DMS79 treated with DMSO at 0.1 percent for 48 hours (cell line): ENCODE measurements around the gene WDR74.
A peak's percentile ranks its signal among the peaks of the same experiment; 100 is the strongest.

Experiments used
- DNase-seq: peaks from one replicate; lab custom pipeline; 2025; lab: John Stamatoyannopoulos, UW

WDR74 gene

DNA sequence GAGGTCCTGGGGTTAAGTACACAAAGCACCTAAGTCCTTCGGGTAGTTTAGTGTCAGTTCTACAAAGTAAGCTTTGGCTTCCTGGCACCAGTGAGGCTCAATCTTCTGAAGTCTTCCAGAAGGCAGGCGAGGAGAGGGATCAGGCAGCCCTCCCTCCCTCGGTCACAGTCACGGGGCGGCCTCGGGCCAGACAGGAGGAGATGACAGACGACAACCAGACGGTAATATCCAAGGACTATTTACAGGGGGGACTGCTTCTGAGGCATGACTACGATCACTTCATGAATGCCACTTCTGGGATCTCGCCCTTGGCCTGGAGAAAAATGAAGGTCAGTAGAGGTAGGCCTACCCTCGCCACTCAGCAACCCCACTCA lies 47.2 kb downstream of the WDR74 start:
- no peak for DNase-seq

DNA sequence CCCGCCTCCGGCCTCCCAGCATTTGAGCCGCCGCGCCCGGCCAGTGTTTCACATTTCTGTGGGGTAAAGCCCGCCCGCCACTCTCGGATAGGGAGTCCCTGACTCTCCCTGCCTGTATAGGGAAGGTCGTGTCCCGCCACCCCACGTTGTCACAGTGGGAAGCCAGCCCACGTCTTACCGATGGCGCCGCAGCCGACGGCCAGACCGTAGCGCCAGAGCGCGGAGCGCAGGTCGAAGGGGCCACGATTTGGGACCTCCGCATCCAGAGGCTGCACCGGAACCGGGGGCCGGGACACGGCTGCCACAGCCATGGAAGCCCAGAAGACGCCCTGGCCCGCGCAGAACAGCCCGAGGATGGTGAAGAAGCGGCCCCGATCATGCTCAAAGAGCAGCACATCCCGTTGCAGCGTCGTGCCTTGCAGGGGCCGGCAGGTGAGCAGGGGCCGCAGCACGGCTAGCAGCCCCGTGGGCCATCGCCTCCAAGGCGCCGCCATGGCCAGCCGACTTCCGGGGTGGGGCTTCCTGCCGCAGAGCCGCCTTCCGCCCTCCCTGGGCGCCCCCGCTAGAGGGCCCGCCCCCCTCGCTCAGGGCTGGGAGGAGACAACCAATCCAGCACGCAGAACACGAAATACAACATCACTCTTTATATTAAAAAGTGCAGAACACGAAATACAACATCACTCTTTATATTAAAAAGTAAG lies 47.7 kb downstream of the WDR74 start, which contains the start of gene TMEM223:
Gene TMEM223, minus strand, starts transcription at position 506 of the 701 bp plus-strand sequence. Its CDS starts 12 bp downstream, at position 494.
- peak; percentile 73 for DNase-seq

DNA sequence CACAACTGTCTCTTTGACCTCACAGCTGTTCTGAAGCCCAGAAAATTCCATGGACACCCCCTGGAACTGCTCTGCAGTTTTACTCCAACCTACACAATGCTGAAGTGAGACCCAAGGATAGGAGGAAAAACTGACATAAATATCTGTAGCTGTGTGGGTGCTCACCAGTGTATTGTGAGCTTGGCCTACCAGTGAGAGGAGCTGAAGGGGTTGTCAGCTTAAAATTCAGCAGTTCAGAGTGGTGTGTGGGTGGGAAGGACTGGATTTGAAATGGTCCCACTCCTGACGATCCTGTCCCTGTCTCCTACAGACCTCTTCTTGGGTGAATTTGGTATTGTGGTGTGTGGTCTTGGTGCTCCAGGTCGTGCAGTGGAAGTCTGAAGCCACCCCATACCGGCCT lies 49.8 kb downstream of the WDR74 start:
- no peak for DNase-seq

DNA sequence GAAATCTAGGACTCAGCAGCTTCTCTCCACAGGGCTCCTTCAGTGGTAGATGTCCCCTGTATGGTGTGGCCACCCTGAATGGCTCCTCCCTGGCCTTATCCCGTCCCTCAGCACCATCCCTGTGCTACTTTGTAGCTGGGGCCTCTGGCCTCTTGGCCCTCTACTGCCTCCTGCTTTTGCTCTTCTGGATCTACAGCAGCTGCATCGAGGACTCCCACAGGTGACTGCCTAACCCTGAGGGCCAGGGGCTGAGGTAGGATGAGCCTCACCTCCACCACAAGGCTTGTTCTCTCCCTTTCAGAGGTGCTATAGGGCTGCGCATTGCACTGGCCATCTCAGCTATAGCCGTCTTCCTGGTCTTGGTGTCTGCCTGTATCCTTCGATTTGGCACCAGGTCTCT lies 50.4 kb downstream of the WDR74 start:
- DNase-seq, result no peak

DNA sequence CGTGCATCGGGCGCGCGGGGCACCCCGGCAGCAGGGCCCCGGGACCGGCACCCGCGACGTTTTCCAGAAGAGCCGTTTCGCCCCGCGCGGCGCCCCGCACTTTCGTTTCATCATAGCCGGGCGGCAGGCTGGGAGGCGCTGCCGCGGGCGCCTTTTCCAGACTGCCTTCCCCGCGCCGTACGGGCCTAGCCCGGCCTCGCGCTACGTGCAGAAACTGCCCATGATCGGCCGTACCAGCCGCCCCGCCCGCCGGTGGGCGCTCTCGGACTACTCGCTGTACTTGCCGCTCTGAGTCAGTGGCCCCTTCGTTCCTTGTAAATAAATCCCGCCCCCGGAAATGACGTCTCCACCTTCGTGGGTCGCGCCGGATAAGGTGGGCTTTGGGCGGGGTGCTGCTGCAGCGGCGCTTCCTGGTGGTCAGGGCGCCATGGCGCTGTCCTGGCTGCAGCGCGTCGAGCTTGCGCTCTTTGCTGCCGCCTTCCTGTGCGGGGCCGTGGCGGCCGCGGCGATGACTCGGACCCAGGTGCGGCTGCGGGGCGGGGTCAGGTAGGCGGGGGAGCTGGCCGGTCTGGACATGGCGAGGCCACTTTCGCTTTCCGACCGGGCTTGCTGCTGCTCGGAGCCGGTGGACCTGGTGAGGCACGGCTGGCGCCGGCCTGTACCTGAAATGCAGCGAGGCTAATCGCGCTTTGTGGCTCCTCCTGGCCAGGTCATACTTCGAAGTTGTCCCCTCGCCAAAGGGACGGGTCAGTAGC lies 52.2 kb downstream of the WDR74 start, which contains the start of gene TMEM179B:
Gene TMEM179B, plus strand, starts transcription at position 398 of the 755 bp plus-strand sequence. Its CDS starts 30 bp downstream, at position 428.
- peak; percentile 93 for DNase-seq

DNA sequence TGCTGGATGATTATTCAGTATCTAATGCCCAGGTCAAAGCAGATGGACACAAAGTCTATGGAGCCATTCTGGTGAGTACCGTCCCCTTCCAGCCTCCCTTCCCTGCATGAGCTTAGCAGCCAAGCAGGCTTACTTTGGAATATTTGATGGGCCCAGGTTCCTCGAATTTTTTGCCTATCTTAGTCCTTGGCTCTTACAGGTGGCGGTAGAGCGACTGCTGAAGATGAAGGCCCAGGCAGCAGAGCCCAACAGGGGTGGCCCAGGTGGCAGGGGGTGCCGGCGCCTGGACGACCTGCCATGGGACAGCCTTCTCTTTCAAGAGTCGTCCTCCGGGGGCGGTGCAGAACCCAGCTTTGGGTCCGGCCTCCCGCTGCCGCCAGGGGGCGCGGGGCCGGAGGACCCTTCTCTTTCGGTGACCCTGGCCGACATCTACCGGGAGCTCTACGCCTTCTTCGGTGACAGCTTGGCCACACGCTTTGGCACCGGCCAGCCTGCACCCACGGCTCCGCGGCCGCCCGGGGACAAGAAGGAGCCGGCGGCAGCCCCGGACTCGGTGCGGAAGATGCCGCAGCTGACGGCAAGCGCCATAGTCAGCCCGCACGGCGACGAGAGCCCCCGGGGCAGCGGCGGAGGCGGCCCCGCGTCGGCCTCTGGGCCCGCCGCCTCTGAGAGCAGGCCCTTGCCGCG lies 52.9 kb downstream of the WDR74 start:
- peak; percentile 61 for DNase-seq
